SK-N-SH (cell line): ENCODE results near the gene RPGRIP1L.

Source experiments
- CTCF ChIP-seq: fragments of 200-600 bp; sonication (generic); IDR thresholded peaks from 2 replicates; pipeline ENCODE4 v1.6.1; 2017; ENCODE audit warnings: antibody characterized with exemption, mild to moderate bottlenecking, moderate library complexity
- EZH2phosphoT487 ChIP-seq: fragments of 200-600 bp; sonication (generic); IDR thresholded peaks from 2 replicates; pipeline ENCODE4 v1.6.1; 2017; ENCODE audit warnings: low read depth, mixed run types, mild to moderate bottlenecking, antibody characterized with exemption, moderate library complexity, borderline replicate concordance
- FOXM1 ChIP-seq: IDR thresholded peaks from 2 replicates; pipeline ENCODE4 v1.4.0; 2012; ENCODE audit warnings: low read depth, mild to moderate bottlenecking
- GABPA ChIP-seq: IDR thresholded peaks from 2 replicates; pipeline ENCODE4 v1.4.0; 2012; ENCODE audit warnings: low read depth, mild to moderate bottlenecking
- MAX ChIP-seq: IDR thresholded peaks from 2 replicates; pipeline ENCODE4 v1.4.0; 2012; ENCODE audit warnings: low read depth
- PBX3 ChIP-seq: IDR thresholded peaks from 2 replicates; pipeline ENCODE4; 2012
- POLR2AphosphoS5 ChIP-seq: IDR thresholded peaks from 2 replicates; pipeline ENCODE4 v1.6.1; 2012; ENCODE audit warnings: low read depth, low read length
- RAD21 ChIP-seq: IDR thresholded peaks from 2 replicates; pipeline ENCODE4 v1.6.1; 2012; ENCODE audit warnings: mild to moderate bottlenecking, low read length
- SMC3 ChIP-seq: IDR thresholded peaks from 2 replicates; pipeline ENCODE4 v1.6.1; 2012; ENCODE audit warnings: low read depth, low read length, improper control_type of control experiment
- TAF1 ChIP-seq: IDR thresholded peaks from 2 replicates; pipeline ENCODE4 v1.6.1; 2012; ENCODE audit warnings: low read depth, mild to moderate bottlenecking, low read length, moderate library complexity, borderline replicate concordance
- TCF12 ChIP-seq: IDR thresholded peaks from 2 replicates; pipeline ENCODE4 v1.4.0; 2012
- YY1 ChIP-seq: IDR thresholded peaks from 2 replicates; pipeline ENCODE4 v1.4.0; 2012; ENCODE audit warnings: low read depth, mild to moderate bottlenecking

- TF ChIP-seq CTCF, result no peak
- no peak for TF ChIP-seq TAF1
- TF ChIP-seq EZH2phosphoT487, result no peak
- TF ChIP-seq GABPA, result no peak
- no peak for TF ChIP-seq TCF12
- TF ChIP-seq PBX3, result no peak
- no peak for TF ChIP-seq FOXM1
- no peak for TF ChIP-seq RAD21
- TF ChIP-seq POLR2AphosphoS5, result no peak
- TF ChIP-seq YY1, result no peak
- no peak for TF ChIP-seq MAX
- no peak for TF ChIP-seq SMC3
Observed at GRCh38 chr16:53632526-53632925, 71.1 kb downstream of the RPGRIP1L start.
